H1 (cell line): ENCODE results near the gene BRD9. TPM values are rescaled to one million over a fixed set of nuclear protein-coding genes. Genes with fewer than 3 reads are reported as not detected.

Experiments used
- CTCF ChIA-PET: fragments of 300-600 bp; sonication (Branson Sonifier 250); formaldehyde crosslinking; loops from one replicate; lab custom pipeline; 2021; ENCODE audit not compliant: partially characterized antibody; lab: Charles Lee
- POLR2A ChIA-PET: fragments of 300-600 bp; sonication (Branson Sonifier 250); formaldehyde crosslinking; loops from one replicate; lab custom pipeline; 2021; ENCODE audit warnings: inconsistent platforms; ENCODE audit not compliant: partially characterized antibody; lab: Charles Lee
- DNase-seq, 2 experiments: peaks; one replicate each; pipeline versions ENCODE4 v3.0.0 to v3.0.0-alpha.2; 2010 to 2022; ENCODE audit warnings: low spot score in 2 of 2, low read depth in 1 of 2, mixed read lengths in 1 of 2
- FAIRE-seq: peaks from 2 replicates; lab custom pipeline; 2011; peaks lifted over from hg19 to GRCh38; lab: Jason Lieb, UNC
- H2AFZ ChIP-seq: 2 replicates; pipeline ENCODE4 v1.8.1; 2012; ENCODE audit warnings: low read length, inconsistent platforms
- H2AK5ac ChIP-seq: 2 replicates; pipeline ENCODE4 v1.6.1; 2013; ENCODE audit warnings: low read depth, low read length
- H2BK120ac ChIP-seq: replicated peaks from 2 replicates; pipeline ENCODE3; 2013; ENCODE audit warnings: low read depth, low read length, inconsistent platforms
- H2BK12ac ChIP-seq: 2 replicates; pipeline ENCODE4 v1.6.1; 2013; ENCODE audit warnings: low read depth, low read length
- H2BK15ac ChIP-seq: 2 replicates; pipeline ENCODE4 v1.6.1; 2013; ENCODE audit warnings: low read length
- H2BK20ac ChIP-seq: 2 replicates; pipeline ENCODE4 v1.6.1; 2013; ENCODE audit warnings: low read length
- H2BK5ac ChIP-seq: 2 replicates; pipeline ENCODE4 v1.6.1; 2013; ENCODE audit warnings: low read depth, low read length
- H3K14ac ChIP-seq: 2 replicates; pipeline ENCODE4 v1.6.1; 2013; ENCODE audit warnings: inconsistent platforms; ENCODE audit not compliant: insufficient read length
- H3K18ac ChIP-seq: 2 replicates; pipeline ENCODE4 v1.6.1; 2013; ENCODE audit warnings: low read length; ENCODE audit errors: extremely low read depth
- H3K23ac ChIP-seq: 2 replicates; pipeline ENCODE4 v1.6.1; 2013; ENCODE audit warnings: inconsistent platforms; ENCODE audit not compliant: insufficient read length
- H3K23me2 ChIP-seq: 2 replicates; pipeline ENCODE4 v1.6.1; 2013; ENCODE audit warnings: low read depth, low read length
- H3K27ac ChIP-seq: 2 replicates; pipeline ENCODE4 v1.6.1; 2011; ENCODE audit warnings: low read depth, low read length, inconsistent platforms
- H3K27me3 ChIP-seq, 4 experiments: replicated peaks in 1 of 4; 1 replicate in 1 of 4; 2 replicates in 3 of 4; pipeline versions ENCODE4 v1.6.1 to v1.8.1; 2011 to 2013; ENCODE audit warnings: low read length in 3 of 4, mild to moderate bottlenecking in 3 of 4, inconsistent platforms in 2 of 4, mixed read lengths in 2 of 4, moderate library complexity in 1 of 4; ENCODE audit not compliant: control insufficient read depth in 3 of 4, insufficient read depth in 3 of 4; ENCODE audit errors: extremely low read depth in 1 of 4
- H3K36me3 ChIP-seq, 4 experiments: 2 replicates each; pipeline versions ENCODE4 v1.6.1 to v1.8.1; 2011 to 2013; ENCODE audit warnings: mild to moderate bottlenecking in 4 of 4, low read length in 3 of 4, moderate library complexity in 2 of 4, control low read depth in 1 of 4, inconsistent platforms in 1 of 4; ENCODE audit not compliant: insufficient read depth in 4 of 4, control insufficient read depth in 2 of 4
- H3K4ac ChIP-seq: replicated peaks from 2 replicates; pipeline ENCODE3; 2013; ENCODE audit warnings: low read length, low read depth, mixed read lengths, inconsistent platforms; ENCODE audit not compliant: insufficient read length
- H3K4me1 ChIP-seq, 4 experiments: replicated peaks in 1 of 4; 1 replicate in 1 of 4; 2 replicates in 3 of 4; pipeline versions ENCODE4 v1.6.1 to v1.8.1; 2011 to 2013; ENCODE audit warnings: low read length in 3 of 4, inconsistent platforms in 2 of 4, mixed read lengths in 1 of 4; ENCODE audit not compliant: insufficient read depth in 4 of 4, control insufficient read depth in 3 of 4
- H3K4me2 ChIP-seq, 2 experiments: 2 replicates each; pipeline versions ENCODE4 v1.6.1 to v1.8.1; 2011 to 2013; ENCODE audit warnings: low read depth in 2 of 2, low read length in 2 of 2, control low read depth in 1 of 2, inconsistent platforms in 1 of 2, mild to moderate bottlenecking in 1 of 2; ENCODE audit not compliant: insufficient read depth in 1 of 2
- H3K4me3 ChIP-seq, 4 experiments: fragments of 200-600, 300-600 bp in 1 of 4; sonication (generic), shearing (Covaris generic), sonication (Bioruptor Twin) in 1 of 4; 2 replicates each; pipeline versions ENCODE4 v1.5.1 to v1.8.1; 2011 to 2016; ENCODE audit warnings: low read length in 4 of 4, low read depth in 3 of 4, control low read depth in 2 of 4, inconsistent platforms in 2 of 4, mild to moderate bottlenecking in 2 of 4, mixed read lengths in 1 of 4, moderate library complexity in 1 of 4; ENCODE audit not compliant: insufficient read depth in 2 of 4; ENCODE audit errors: extremely low read depth in 1 of 4
- H3K56ac ChIP-seq: replicated peaks from 2 replicates; pipeline ENCODE3; 2013; ENCODE audit warnings: low read depth, mild to moderate bottlenecking, mixed read lengths, low read length, inconsistent platforms; ENCODE audit not compliant: insufficient read length
- H3K79me1 ChIP-seq: 2 replicates; pipeline ENCODE4 v1.6.1; 2013; ENCODE audit warnings: low read depth, low read length, control low read depth
- H3K79me2 ChIP-seq, 2 experiments: 2 replicates each; pipeline versions ENCODE4 v1.6.1 to v1.8.1; 2012 to 2013; ENCODE audit warnings: low read length in 2 of 2, mild to moderate bottlenecking in 2 of 2, inconsistent platforms in 1 of 2; ENCODE audit not compliant: insufficient read depth in 2 of 2, control insufficient read depth in 1 of 2
- H3K9ac ChIP-seq, 4 experiments: replicated peaks in 1 of 4; 1 replicate in 1 of 4; 2 replicates in 3 of 4; pipeline versions ENCODE4 v1.6.1 to v1.8.1; 2011 to 2013; ENCODE audit warnings: low read depth in 3 of 4, low read length in 3 of 4, control low read depth in 2 of 4, mild to moderate bottlenecking in 2 of 4, moderate library complexity in 2 of 4, inconsistent platforms in 1 of 4; ENCODE audit errors: extremely low read depth in 1 of 4
- H3K9me3 ChIP-seq, 2 experiments: 2 replicates each; pipeline versions ENCODE4 v1.6.1 to v1.8.1; 2012 to 2013; ENCODE audit warnings: mild to moderate bottlenecking in 2 of 2, moderate library complexity in 2 of 2, control low read depth in 1 of 2, inconsistent platforms in 1 of 2, low read depth in 1 of 2, low read length in 1 of 2, mixed read lengths in 1 of 2; ENCODE audit not compliant: insufficient read depth in 2 of 2
- H4K20me1 ChIP-seq, 2 experiments: replicated peaks in 1 of 2; 2 replicates each; pipeline versions ENCODE3 to v1.8.1; 2011 to 2013; ENCODE audit warnings: inconsistent platforms in 2 of 2, low read length in 2 of 2, mild to moderate bottlenecking in 1 of 2; ENCODE audit not compliant: insufficient read depth in 2 of 2, control insufficient read depth in 1 of 2
- H4K5ac ChIP-seq: 2 replicates; pipeline ENCODE4 v1.6.1; 2013; ENCODE audit warnings: low read length, low read depth, mixed read lengths, inconsistent platforms; ENCODE audit not compliant: insufficient read length
- H4K8ac ChIP-seq: 2 replicates; pipeline ENCODE4 v1.8.0; 2013; ENCODE audit warnings: mild to moderate bottlenecking, moderate library complexity, low read length, inconsistent platforms; ENCODE audit not compliant: insufficient read depth; ENCODE audit errors: extremely low read depth
- H4K91ac ChIP-seq: replicated peaks from 2 replicates; pipeline ENCODE3; 2013; ENCODE audit warnings: low read length, mixed read lengths, inconsistent platforms; ENCODE audit not compliant: insufficient read length
- ASH2L ChIP-seq: fragments of 200-600, 300-600 bp; sonication (generic); IDR thresholded peaks from one replicate; pipeline ENCODE4 v1.7.1; 2017; ENCODE audit warnings: low read length
- ATF2 ChIP-seq: IDR thresholded peaks from 2 replicates; pipeline ENCODE4 v1.6.1; 2012; ENCODE audit warnings: low read length, inconsistent platforms
- BACH1 ChIP-seq: IDR thresholded peaks from 2 replicates; pipeline ENCODE4 v1.6.1; 2012; ENCODE audit warnings: low read length, improper control_type of control experiment
- GTF2F1 ChIP-seq: IDR thresholded peaks from 2 replicates; pipeline ENCODE4 v1.6.1; 2012; ENCODE audit warnings: low read depth, low read length, improper control_type of control experiment, borderline replicate concordance
- KDM4A ChIP-seq: IDR thresholded peaks from one replicate; pipeline ENCODE4 v1.7.1; 2012; ENCODE audit warnings: low read depth, mild to moderate bottlenecking, moderate library complexity, low read length, inconsistent platforms; ENCODE audit not compliant: severe bottlenecking
- KDM5A ChIP-seq: fragments of 200-600 bp; IDR thresholded peaks from 2 replicates; pipeline ENCODE4 v1.7.1; 2012; ENCODE audit warnings: mild to moderate bottlenecking, low read length, inconsistent platforms, mixed read lengths
- PHF8 ChIP-seq: fragments of 200-600 bp; sonication (generic); conservative IDR thresholded peaks from 2 replicates; pipeline ENCODE4 v1.7.1; 2012; ENCODE audit warnings: low read depth, mild to moderate bottlenecking, inconsistent platforms, low read length, moderate library complexity
- SP2 ChIP-seq: IDR thresholded peaks from 2 replicates; pipeline ENCODE4 v1.6.1; 2012; ENCODE audit warnings: mild to moderate bottlenecking, low read length, inconsistent platforms
- TBP ChIP-seq: IDR thresholded peaks from 2 replicates; pipeline ENCODE4 v1.6.1; 2011; ENCODE audit warnings: low read depth, low read length, improper control_type of control experiment
- USF2 ChIP-seq: IDR thresholded peaks from 2 replicates; pipeline ENCODE4 v1.6.1; 2011; ENCODE audit warnings: low read length, improper control_type of control experiment
- WGBS, 2 experiments: shearing (Covaris generic) in 1 of 2; methylation state at CpG; one replicate each; pipeline versions ENCODE4 v1.1.6 to v1.1.7; 2013 to 2015; ENCODE audit warnings: low lambda C conversion rate in 2 of 2, mixed read lengths in 2 of 2, inconsistent platforms in 1 of 2, low coverage in 1 of 2, missing lambda C conversion rate in 1 of 2; ENCODE audit not compliant: insufficient replicate concordance in 2 of 2, insufficient coverage in 1 of 2, insufficient read length in 1 of 2; ENCODE audit errors: extremely low coverage in 1 of 2, missing lambda C conversion rate in 1 of 2; 5-methylcytosine and 5-hydroxymethylcytosine counted together
- polyA plus RNA-seq, 7 experiments: library from polyadenylated mRNA; depleted of rRNA in 3 of 7; stranded (reverse) in 5 of 7; unstranded in 2 of 7; fragments of >200 nt in 5 of 7; fragments of 200-250 nt in 2 of 7; gene quantifications; 1 replicate in 5 of 7; 2 replicates in 1 of 7; 4 replicates in 1 of 7; pipeline versions ENCODE4 v1.2.1 to v1.2.3, GENCODE V29; 2011 to 2013; ENCODE audit warnings: missing spikeins in 2 of 7, mixed read lengths in 2 of 7
- total RNA-seq: library from RNA; stranded (reverse); fragmentation: NEBNext Ultra II Directional; extraction: Animal tissue kit (Norgen Biotek cat#: 25700); gene quantifications from 2 replicates; pipeline ENCODE4 v1.2.1, GENCODE V29; 2021

Gene BRD9
- total and polyA plus RNA-seq, 2 of the 8 experiments (the other 6 are each of a cell fraction or from before 2014, with no cell fraction given): 9.3 to 49.4 TPM

DNA sequence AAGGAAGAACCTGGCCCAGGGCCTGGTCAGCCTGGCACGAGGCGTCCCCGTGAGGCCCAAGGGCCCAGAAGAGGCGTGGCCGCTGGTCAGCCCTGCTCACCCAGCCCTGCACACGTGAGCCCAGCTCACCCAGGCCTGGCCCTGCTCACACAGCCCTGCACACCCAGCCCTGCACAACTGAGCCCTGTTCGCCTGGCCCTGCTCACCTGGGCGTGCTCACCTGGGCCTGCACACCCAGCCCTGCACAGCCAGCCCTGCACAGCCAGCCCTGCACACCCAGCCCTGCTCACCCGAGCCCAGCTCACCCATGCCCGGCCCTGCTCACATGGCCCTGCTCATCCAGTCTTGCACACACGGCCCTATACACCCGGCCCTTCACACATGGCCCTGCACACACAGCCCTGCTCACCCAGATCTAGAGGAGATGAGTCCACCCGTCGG lies 43.9 kb downstream of the BRD9 start:
- Histone ChIP-seq H3K56ac (no peak overlapping the region), H4K20me1 (no peaks in the 10 kb centered on the region), H2BK5ac (no peak overlapping the region), H4K5ac (no peak overlapping the region), H3K23ac (no peak overlapping the region), H2AFZ (no peak overlapping the region), H4K91ac (no peak overlapping the region), H3K27me3 (0 out of 7 replicates have a peak, but pooled peaks cover 0 to 2% (median 0%) of the 10 kb centered on the region in 4 experiments), H2BK15ac (no peak overlapping the region), H2AK5ac (no peak overlapping the region), H2BK120ac (no peak overlapping the region), H3K23me2 (no peaks in the 10 kb centered on the region), H3K9ac (no peak overlapping the region), H3K4ac (no peak overlapping the region), H3K27ac (no peak overlapping the region), H3K79me1 (no peaks in the 10 kb centered on the region), H4K8ac (no peak overlapping the region), H3K14ac (no peak overlapping the region), H3K36me3 (peaks cover 0 to 5% (median 0%) of the 10 kb centered on the region in 4 experiments; a peak in 3 of 8 replicates), H3K4me2 (no peak overlapping the region), H3K4me1 (peaks cover 0 to 3% (median 0%) of the 10 kb centered on the region in 4 experiments; a peak in 1 of 7 replicates), H3K4me3 (no peak overlapping the region), H2BK12ac (no peak overlapping the region), H2BK20ac (no peak overlapping the region), H3K79me2 (no peaks in the 10 kb centered on the region), H3K9me3 (no peaks in the 10 kb centered on the region), H3K18ac (no peak overlapping the region)
- no peak for FAIRE-seq
- 88% methylated on average over 14 of the region's 14 CpGs; no CpG with 5 or more reads in 1 of the 2 experiments for WGBS, 2 experiments
- DNase-seq: no peak
- POLR2A ChIA-PET: interaction anchor here (1.6 to 2.8 kb wide), 2 partner anchors 14 to 16 kb away, joined by 6 to 9 read pairs; no protein-coding TSS in a partner anchor
- CTCF ChIA-PET: interaction anchor here (2.0 kb wide), 1 partner anchor 54 kb away, joined by 5 read pairs; no protein-coding TSS in a partner anchor
- no peak for TF ChIP-seq PHF8
- no peak for TF ChIP-seq ATF2
- TF ChIP-seq SP2: no peak
- no peak for TF ChIP-seq KDM5A
- no peak for TF ChIP-seq KDM4A
- TF ChIP-seq BACH1: no peak
- no peak for TF ChIP-seq USF2
- TF ChIP-seq TBP: no peak
- no peak for TF ChIP-seq ASH2L
- no peak for TF ChIP-seq GTF2F1
